ENCODE measurements around the gene VPS16. TPM values are rescaled to one million over a fixed set of nuclear protein-coding genes. Genes with fewer than 3 reads are reported as not detected.

The VPS16 gene
- total RNA-seq (10 to 100 TPM; 16.7 to 24.3 TPM), polyA plus RNA-seq (10 to 100 TPM; 14.5 to 15.6 TPM)

- peaks cover 0 to 9% (median 4%) of the 10 kb centered on the region in 4 donors for H3K36me3 ChIP-seq (ENCODE audit: control insufficient read depth in 4 of 4, insufficient read depth in 3 of 4, low read depth in 1 of 4, low read length in 3 of 4)
- no peaks in the 10 kb centered on the region for H3K27me3 ChIP-seq (ENCODE audit: control insufficient read depth in 4 of 4, insufficient read depth in 4 of 4, low read length in 3 of 4)
- H3K27ac ChIP-seq (ENCODE audit: low read depth in 1 of 2, low read length in 2 of 2): peak within 1 kb of the TSS; percentile 87 to 93
- TF ChIP-seq JUND (IDR thresholded peaks at IDR 0.05) (no peak), HNF4G (IDR thresholded peaks at IDR 0.05) (no peak), YY1 (IDR thresholded peaks at IDR 0.05) (peak; percentile 98), NR2F2 (IDR thresholded peaks at IDR 0.05) (no peak), GABPA (IDR thresholded peaks at IDR 0.05 in 1 of 2, conservative IDR thresholded peaks at IDR 0.05 in 1 of 2) (peak; percentile 80 to 94)
- peak; percentile 87 for DNase-seq (ENCODE audit: low spot score)
- H3K9me3 ChIP-seq (ENCODE audit: control insufficient read depth in 4 of 4, low read length in 3 of 4): no peaks in the 10 kb centered on the region
- H3K9ac ChIP-seq (ENCODE audit: low read depth in 1 of 2, low read length in 2 of 2): peak within 1 kb of the TSS; percentile 74 to 96
- peaks cover 9 to 16% (median 13%) of the 10 kb centered on the region in 4 donors for H3K4me1 ChIP-seq (ENCODE audit: control insufficient read depth in 4 of 4, insufficient read depth in 4 of 4, low read length in 3 of 4)
- WGBS: 7% methylated on average over 98 of the region's 98 CpGs
- H3K4me3 ChIP-seq (ENCODE audit: low read depth in 1 of 3, low read length in 3 of 3): peak within 1 kb of the TSS; percentile 88 to 98 (median 90)
Measured at GRCh38 chr20:2840138-2840966, at the start of gene VPS16, which contains the start of gene PCED1A. VPS16 (plus strand) TSS chr20:2840745; CDS start chr20:2840775, 30 bp downstream. PCED1A (minus strand) TSS chr20:2840655; CDS start chr20:2839912, 743 bp downstream.

DNA sequence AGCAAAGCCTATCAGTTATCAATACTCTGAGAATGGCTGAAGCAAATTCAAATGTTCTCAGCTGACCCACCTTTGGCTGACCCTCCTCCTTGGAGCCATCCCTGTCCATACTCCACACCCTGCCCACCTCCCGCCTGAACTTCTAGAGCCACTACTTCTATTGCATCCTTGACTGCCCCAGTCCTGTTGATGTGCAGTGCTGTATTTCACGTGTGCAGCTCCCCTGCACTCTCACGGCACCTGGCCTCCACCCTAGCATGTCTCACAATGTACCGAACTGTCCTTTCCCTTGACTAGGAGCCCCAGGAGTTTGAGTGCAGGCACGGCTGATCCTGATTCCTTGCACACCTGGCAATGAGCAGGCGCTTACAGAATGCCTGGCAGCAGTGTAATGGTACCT lies 47.1 kb upstream of the VPS16 start:
- H3K4me1 ChIP-seq (ENCODE audit: control insufficient read depth in 4 of 4, insufficient read depth in 4 of 4, low read length in 3 of 4): no peaks in the 10 kb centered on the region
- H3K9me3 ChIP-seq (ENCODE audit: control insufficient read depth in 4 of 4, low read length in 3 of 4): no peaks in the 10 kb centered on the region
- H3K9ac ChIP-seq (ENCODE audit: low read depth in 1 of 2, low read length in 2 of 2): no peak overlapping the region
- no peak for DNase-seq (ENCODE audit: low spot score)
- H3K4me3 ChIP-seq (ENCODE audit: low read depth in 1 of 3, low read length in 3 of 3): no peak overlapping the region
- no peak overlapping the region for H3K27ac ChIP-seq (ENCODE audit: low read depth in 1 of 2, low read length in 2 of 2)
- peaks cover 0 to 6% (median 1%) of the 10 kb centered on the region in 4 donors for H3K27me3 ChIP-seq (ENCODE audit: control insufficient read depth in 4 of 4, insufficient read depth in 4 of 4, low read length in 3 of 4)
- 89% methylated on average over 6 of the region's 6 CpGs for WGBS
- TF ChIP-seq HNF4A (conservative IDR thresholded peaks at IDR 0.05) (no peak), NR2F2 (IDR thresholded peaks at IDR 0.05) (no peak), ZBTB33 (IDR thresholded peaks at IDR 0.05) (no peak), RXRA (IDR thresholded peaks at IDR 0.05) (no peak), TAF1 (conservative IDR thresholded peaks at IDR 0.05) (no peak), FOXA2 (IDR thresholded peaks at IDR 0.05) (no peak), ATF3 (IDR thresholded peaks at IDR 0.05) (no peak), EGR1 (IDR thresholded peaks at IDR 0.05; ENCODE audit: low read depth in 2 of 2) (no peak), JUND (IDR thresholded peaks at IDR 0.05) (no peak), RAD21 (IDR thresholded peaks at IDR 0.05) (no peak), YY1 (IDR thresholded peaks at IDR 0.05) (no peak), REST (IDR thresholded peaks at IDR 0.05) (no peak), SP1 (IDR thresholded peaks at IDR 0.05) (no peak)
- TF ChIP-seq, protein P1, sequence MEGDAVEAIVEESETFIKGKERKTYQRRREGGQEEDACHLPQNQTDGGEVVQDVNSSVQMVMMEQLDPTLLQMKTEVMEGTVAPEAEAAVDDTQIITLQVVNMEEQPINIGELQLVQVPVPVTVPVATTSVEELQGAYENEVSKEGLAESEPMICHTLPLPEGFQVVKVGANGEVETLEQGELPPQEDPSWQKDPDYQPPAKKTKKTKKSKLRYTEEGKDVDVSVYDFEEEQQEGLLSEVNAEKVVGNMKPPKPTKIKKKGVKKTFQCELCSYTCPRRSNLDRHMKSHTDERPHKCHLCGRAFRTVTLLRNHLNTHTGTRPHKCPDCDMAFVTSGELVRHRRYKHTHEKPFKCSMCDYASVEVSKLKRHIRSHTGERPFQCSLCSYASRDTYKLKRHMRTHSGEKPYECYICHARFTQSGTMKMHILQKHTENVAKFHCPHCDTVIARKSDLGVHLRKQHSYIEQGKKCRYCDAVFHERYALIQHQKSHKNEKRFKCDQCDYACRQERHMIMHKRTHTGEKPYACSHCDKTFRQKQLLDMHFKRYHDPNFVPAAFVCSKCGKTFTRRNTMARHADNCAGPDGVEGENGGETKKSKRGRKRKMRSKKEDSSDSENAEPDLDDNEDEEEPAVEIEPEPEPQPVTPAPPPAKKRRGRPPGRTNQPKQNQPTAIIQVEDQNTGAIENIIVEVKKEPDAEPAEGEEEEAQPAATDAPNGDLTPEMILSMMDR (IDR thresholded peaks at IDR 0.05; ENCODE audit: low read depth, low read length, missing input control): no peak
- TF ChIP-seq, protein P2, sequence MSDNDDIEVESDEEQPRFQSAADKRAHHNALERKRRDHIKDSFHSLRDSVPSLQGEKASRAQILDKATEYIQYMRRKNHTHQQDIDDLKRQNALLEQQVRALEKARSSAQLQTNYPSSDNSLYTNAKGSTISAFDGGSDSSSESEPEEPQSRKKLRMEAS (IDR thresholded peaks at IDR 0.05): no peak
- no peaks in the 10 kb centered on the region for H3K36me3 ChIP-seq (ENCODE audit: control insufficient read depth in 4 of 4, insufficient read depth in 3 of 4, low read depth in 1 of 4, low read length in 3 of 4)
